Activated CD8-positive, alpha-beta memory T cell treated with anti-CD3 and anti-CD28 coated beads, Interleukin-2, amount 10 ng/mL, durations not matched to agents 7 days and 5 days (primary cell): ENCODE data around the gene SDCCAG8. TPM values are rescaled to one million over a fixed set of nuclear protein-coding genes. Genes with fewer than 3 reads are reported as not detected.

Source experiments
- ATAC-seq: fragments of 150-1000 bp; cut with Tn5 transposase; one replicate; pipeline ENCODE4 v1.10.0; 2021; ENCODE audit warnings: moderate library complexity
- CTCF ChIA-PET: fragments of 350-600 bp; sonication (Branson Sonifier 250); formaldehyde crosslinking; loops from one replicate; lab custom pipeline; 2021; ENCODE audit warnings: antibody characterized with exemption; lab: Charles Lee
- DNase-seq: peaks from one replicate; pipeline ENCODE4 v3.0.0-alpha.2; 2020
- H3K27ac Mint-ChIP-seq: one replicate; pipeline ENCODE4 v1.8.0; 2021; ENCODE audit warnings: mild to moderate bottlenecking, mixed read lengths
- H3K27me3 Mint-ChIP-seq: one replicate; pipeline ENCODE4 v1.8.0; 2021; ENCODE audit warnings: mixed read lengths
- H3K36me3 Mint-ChIP-seq: one replicate; pipeline ENCODE4 v1.8.0; 2021; ENCODE audit warnings: mild to moderate bottlenecking, mixed read lengths
- H3K4me1 Mint-ChIP-seq: one replicate; pipeline ENCODE4 v1.8.0; 2021; ENCODE audit warnings: mixed read lengths
- H3K4me3 Mint-ChIP-seq: one replicate; pipeline ENCODE4 v1.8.0; 2021; ENCODE audit warnings: mild to moderate bottlenecking, moderate library complexity, mixed read lengths
- H3K9me3 Mint-ChIP-seq: one replicate; pipeline ENCODE4 v1.8.0; 2022; ENCODE audit warnings: low read depth, mixed read lengths
- total RNA-seq, 2 experiments: library from RNA; stranded (reverse); gene quantifications; one replicate each; pipeline ENCODE4 v1.2.3, GENCODE V29; 2021

The SDCCAG8 gene
- total RNA-seq, 2 experiments from 2014 or later: 14.9 to 27.1 TPM

GRCh38 chr1:243526180-243526579, 270.3 kb downstream of the SDCCAG8 start:
- CTCF ChIA-PET: interaction anchor here (0.6 kb wide), 2 partner anchors 17 to 1288 kb away, joined by 3 to 4 read pairs; no protein-coding TSS in a partner anchor
- H3K4me3 Mint-ChIP-seq: no peak overlapping the region
- H3K36me3 Mint-ChIP-seq: peaks cover 29% of the 10 kb centered on the region
- H3K4me1 Mint-ChIP-seq: peaks cover 23% of the 10 kb centered on the region
- DNase-seq (no peak), ATAC-seq (no peak)
- H3K27ac Mint-ChIP-seq: no peak overlapping the region
- H3K9me3 Mint-ChIP-seq: peaks cover 6% of the 10 kb centered on the region
- H3K27me3 Mint-ChIP-seq: no peaks in the 10 kb centered on the region

DNA sequence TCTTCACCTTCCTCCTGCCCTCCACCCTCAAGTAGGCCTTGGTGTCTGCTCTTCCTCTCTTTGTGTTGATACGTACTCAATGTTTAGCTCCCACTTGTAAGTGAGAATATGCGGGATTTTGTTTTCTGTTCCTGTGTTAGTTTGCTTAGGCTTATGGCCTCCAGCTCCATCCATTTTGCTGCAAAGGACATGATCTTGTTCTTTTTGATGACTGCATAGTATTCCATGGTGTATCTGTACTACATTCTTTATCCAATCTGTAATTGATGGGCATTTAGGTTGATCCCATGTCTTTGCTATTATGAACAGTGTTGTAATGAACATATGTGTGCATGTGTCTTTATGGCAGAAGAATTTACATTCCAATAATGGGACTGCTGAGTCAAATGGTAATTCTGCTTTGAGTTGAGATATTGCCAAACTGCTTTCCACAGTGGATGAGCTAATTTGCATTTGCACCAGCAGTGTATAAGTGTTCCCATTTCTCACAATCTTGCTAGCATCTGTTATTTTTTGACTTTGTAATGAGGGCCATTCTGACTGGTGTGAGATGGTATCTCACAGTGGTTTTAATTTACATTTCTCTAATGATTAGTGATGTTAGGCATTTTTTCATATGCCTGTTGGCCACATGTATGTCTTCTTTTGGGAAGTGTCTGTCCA, 272.7 kb downstream of the SDCCAG8 start:
- peaks cover 18% of the 10 kb centered on the region for H3K4me1 Mint-ChIP-seq
- H3K4me3 Mint-ChIP-seq: no peak overlapping the region
- ATAC-seq (no peak), DNase-seq (no peak)
- peaks cover 39% of the 10 kb centered on the region for H3K36me3 Mint-ChIP-seq
- peaks cover 6% of the 10 kb centered on the region for H3K9me3 Mint-ChIP-seq
- no peaks in the 10 kb centered on the region for H3K27me3 Mint-ChIP-seq
- CTCF ChIA-PET: interaction anchor here (1.0 kb wide), 1 partner anchor 9 kb away, joined by 3 read pairs; no protein-coding TSS in a partner anchor
- no peak overlapping the region for H3K27ac Mint-ChIP-seq

DNA sequence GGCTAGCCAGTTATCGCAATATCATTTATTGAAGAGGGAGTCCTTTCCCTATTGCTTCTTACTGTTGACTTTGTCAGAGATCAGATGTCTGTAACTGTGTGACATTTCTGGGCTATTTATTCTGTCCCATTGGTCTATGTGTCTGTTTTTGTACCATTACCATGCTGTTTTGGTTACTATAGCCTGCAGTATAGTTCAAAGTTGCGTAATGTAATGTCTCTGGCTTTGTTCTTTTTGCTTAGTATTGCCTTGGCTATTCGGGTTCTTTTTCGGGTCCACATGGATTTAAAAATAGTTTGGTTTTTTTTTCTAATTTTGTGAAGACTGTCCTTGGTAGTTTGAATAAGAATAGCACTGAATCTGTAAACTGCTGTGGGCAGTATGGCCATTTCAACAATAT, 273.7 kb downstream of the SDCCAG8 start:
- DNase-seq (no peak), ATAC-seq (no peak)
- Mint-ChIP-seq H3K4me3 (no peak overlapping the region), H3K27ac (no peak overlapping the region), H3K4me1 (peaks cover 16% of the 10 kb centered on the region), H3K9me3 (peaks cover 6% of the 10 kb centered on the region), H3K36me3 (peaks cover 39% of the 10 kb centered on the region), H3K27me3 (no peaks in the 10 kb centered on the region)
- CTCF ChIA-PET: no interaction called here

GRCh38 chr1:243535014-243535413, 279.2 kb downstream of the SDCCAG8 start:
- peaks cover 49% of the 10 kb centered on the region for H3K36me3 Mint-ChIP-seq
- no peak overlapping the region for H3K27ac Mint-ChIP-seq
- H3K4me3 Mint-ChIP-seq: no peak overlapping the region
- CTCF ChIA-PET: no interaction called here
- DNase-seq: no peak
- H3K4me1 Mint-ChIP-seq: peaks cover 7% of the 10 kb centered on the region
- H3K27me3 Mint-ChIP-seq: no peaks in the 10 kb centered on the region
- ATAC-seq: no peak
- peaks cover 6% of the 10 kb centered on the region for H3K9me3 Mint-ChIP-seq

DNA sequence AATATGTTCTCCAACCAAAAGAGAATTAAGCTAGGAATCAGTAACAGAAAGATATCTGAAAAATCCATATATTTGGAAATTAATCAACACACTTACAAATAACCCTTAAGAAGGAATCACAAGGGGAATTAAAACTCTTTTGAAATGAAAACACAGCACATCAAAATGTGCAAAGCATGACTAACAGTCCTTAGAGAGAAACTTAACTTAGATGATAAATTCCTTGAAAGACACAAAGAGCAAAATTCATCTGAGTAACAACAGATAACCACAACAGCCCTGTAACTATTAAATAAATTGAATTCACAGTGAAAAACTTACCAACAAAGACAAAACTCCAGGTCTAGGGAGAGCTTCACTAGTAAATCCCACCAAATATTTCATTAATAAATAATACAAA, 283.8 kb downstream of the SDCCAG8 start:
- Mint-ChIP-seq H3K27me3 (no peaks in the 10 kb centered on the region), H3K36me3 (peaks cover 44% of the 10 kb centered on the region), H3K27ac (no peak overlapping the region), H3K4me3 (no peak overlapping the region), H3K9me3 (peaks cover 6% of the 10 kb centered on the region), H3K4me1 (peaks cover 4% of the 10 kb centered on the region)
- no peak for ATAC-seq
- CTCF ChIA-PET: no interaction called here
- no peak for DNase-seq

DNA sequence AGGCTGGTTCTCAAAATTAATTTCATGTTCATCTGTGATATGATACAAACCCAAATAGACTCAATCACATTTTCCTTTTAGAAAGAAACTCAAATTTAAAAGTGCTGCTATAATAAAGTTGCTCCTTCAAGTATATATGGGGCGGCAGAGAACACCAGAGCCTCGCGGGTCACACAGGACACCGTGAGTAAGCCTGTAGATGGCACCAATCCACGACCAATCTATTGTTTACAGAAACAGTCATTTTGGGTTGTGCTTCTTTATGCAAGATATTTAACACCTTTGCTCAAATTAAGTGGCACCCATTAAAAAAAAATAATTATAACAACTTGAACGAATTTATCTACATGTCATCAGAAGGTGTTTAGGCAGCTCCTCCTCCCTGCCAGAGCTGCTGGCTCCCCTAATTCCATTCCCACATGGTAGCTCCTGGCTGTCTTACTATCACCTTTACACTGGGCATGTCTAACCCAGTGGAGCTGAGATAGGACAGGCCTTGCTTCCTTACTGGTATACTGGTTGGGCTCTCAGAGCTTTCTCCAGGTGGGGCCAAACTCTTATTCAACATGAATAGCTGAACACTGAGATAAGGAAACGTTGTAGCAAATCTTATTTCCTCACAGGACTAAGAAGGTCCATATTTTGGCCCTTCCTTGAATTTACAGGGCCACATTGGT, 287.0 kb downstream of the SDCCAG8 start:
- Mint-ChIP-seq H3K27me3 (no peaks in the 10 kb centered on the region), H3K4me3 (no peak overlapping the region), H3K9me3 (no peaks in the 10 kb centered on the region), H3K4me1 (peaks cover 4% of the 10 kb centered on the region), H3K27ac (no peak overlapping the region), H3K36me3 (peaks cover 41% of the 10 kb centered on the region)
- CTCF ChIA-PET: no interaction called here
- ATAC-seq (no peak), DNase-seq (no peak)

DNA sequence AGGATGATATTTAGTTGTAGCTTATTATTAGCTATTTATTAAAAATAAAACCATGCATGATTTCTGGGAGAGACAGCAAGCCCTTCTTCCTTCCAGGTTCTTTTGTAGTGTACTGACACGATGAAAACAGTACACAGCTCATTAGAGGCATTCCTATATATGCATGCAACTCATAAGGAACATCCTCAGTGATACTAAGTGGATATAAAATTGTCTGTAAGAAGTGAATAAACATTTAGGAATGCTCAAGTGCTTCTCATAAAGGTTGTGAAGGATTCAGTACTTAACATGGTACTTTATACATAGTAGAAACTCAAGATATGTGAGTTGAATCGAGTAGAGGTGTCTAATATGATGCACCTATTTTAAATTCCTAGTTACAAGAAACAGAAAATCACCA, 287.7 kb downstream of the SDCCAG8 start:
- peaks cover 4% of the 10 kb centered on the region for H3K4me1 Mint-ChIP-seq
- no peaks in the 10 kb centered on the region for H3K9me3 Mint-ChIP-seq
- no peak overlapping the region for H3K4me3 Mint-ChIP-seq
- ATAC-seq (no peak), DNase-seq (no peak)
- peaks cover 43% of the 10 kb centered on the region for H3K36me3 Mint-ChIP-seq
- CTCF ChIA-PET: no interaction called here
- H3K27ac Mint-ChIP-seq: no peak overlapping the region
- H3K27me3 Mint-ChIP-seq: no peaks in the 10 kb centered on the region

GRCh38 chr1:243546457-243546856, 290.6 kb downstream of the SDCCAG8 start:
- peaks cover 12% of the 10 kb centered on the region for H3K4me1 Mint-ChIP-seq
- no peaks in the 10 kb centered on the region for H3K27me3 Mint-ChIP-seq
- no peak overlapping the region for H3K27ac Mint-ChIP-seq
- CTCF ChIA-PET: no interaction called here
- H3K36me3 Mint-ChIP-seq: peaks cover 46% of the 10 kb centered on the region
- no peaks in the 10 kb centered on the region for H3K9me3 Mint-ChIP-seq
- H3K4me3 Mint-ChIP-seq: no peak overlapping the region
- no peak for ATAC-seq
- no peak for DNase-seq

GRCh38 chr1:243547891-243548290, 292.1 kb downstream of the SDCCAG8 start:
- Mint-ChIP-seq H3K4me1 (peaks cover 10% of the 10 kb centered on the region), H3K36me3 (peaks cover 47% of the 10 kb centered on the region), H3K4me3 (no peak overlapping the region), H3K27ac (no peak overlapping the region), H3K27me3 (no peaks in the 10 kb centered on the region), H3K9me3 (no peaks in the 10 kb centered on the region)
- DNase-seq (no peak), ATAC-seq (no peak)
- CTCF ChIA-PET: interaction anchor here (0.8 kb wide), 1 partner anchor 31 kb away, joined by 3 read pairs; no protein-coding TSS in a partner anchor

- CTCF ChIA-PET: interaction anchor here (0.8 to 1.1 kb wide), 2 partner anchors 30 to 70 kb away, joined by 3 to 4 read pairs; no protein-coding TSS in a partner anchor
- no peak for ATAC-seq
- H3K36me3 Mint-ChIP-seq: peaks cover 45% of the 10 kb centered on the region
These were observed 292.7 kb downstream of the SDCCAG8 start for GRCh38 chr1:243548516-243548915.

DNA sequence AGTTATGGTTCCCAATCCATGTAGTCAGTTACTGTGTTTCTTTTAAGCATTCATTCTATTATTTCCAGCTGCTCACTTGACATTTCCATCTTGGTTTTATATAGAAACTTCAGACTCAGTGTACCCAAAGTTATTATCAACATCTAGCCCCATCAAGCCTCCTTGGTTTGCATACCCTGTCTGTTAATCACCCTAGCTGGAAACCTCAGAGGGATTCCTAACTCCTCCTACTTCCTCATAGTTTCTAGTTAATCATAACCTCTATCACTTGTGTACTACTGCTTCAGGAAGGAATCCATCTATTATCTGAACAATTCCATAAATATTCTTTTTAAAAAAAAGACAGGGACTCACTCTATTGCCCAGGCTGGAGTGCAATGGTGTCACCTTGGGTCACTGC, 293.3 kb downstream of the SDCCAG8 start:
- peaks cover 10% of the 10 kb centered on the region for H3K4me1 Mint-ChIP-seq
- no peaks in the 10 kb centered on the region for H3K27me3 Mint-ChIP-seq
- H3K27ac Mint-ChIP-seq: no peak overlapping the region
- H3K4me3 Mint-ChIP-seq: no peak overlapping the region
- no peak for DNase-seq
- no peaks in the 10 kb centered on the region for H3K9me3 Mint-ChIP-seq
- peaks cover 40% of the 10 kb centered on the region for H3K36me3 Mint-ChIP-seq
- ATAC-seq: no peak
- CTCF ChIA-PET: interaction anchor here (1.1 kb wide), 1 partner anchor 70 kb away, joined by 4 read pairs; no protein-coding TSS in a partner anchor

More at GRCh38 chr1:243548516-243548915, 292.7 kb downstream of the SDCCAG8 start:
- Mint-ChIP-seq H3K9me3 (no peaks in the 10 kb centered on the region), H3K27me3 (no peaks in the 10 kb centered on the region), H3K4me1 (peaks cover 10% of the 10 kb centered on the region), H3K4me3 (no peak overlapping the region), H3K27ac (no peak overlapping the region)
- DNase-seq: no peak
